Measurements from ENCODE around the gene GPR42. TPM values are rescaled to one million over a fixed set of nuclear protein-coding genes. Genes with fewer than 3 reads are reported as not detected.

GPR42 gene
- total and polyA plus RNA-seq, 10 of the 15 experiments (the other 5 are each of a cell fraction or from before 2014, with no cell fraction given): 0.13 TPM; not detected in 9

DNA sequence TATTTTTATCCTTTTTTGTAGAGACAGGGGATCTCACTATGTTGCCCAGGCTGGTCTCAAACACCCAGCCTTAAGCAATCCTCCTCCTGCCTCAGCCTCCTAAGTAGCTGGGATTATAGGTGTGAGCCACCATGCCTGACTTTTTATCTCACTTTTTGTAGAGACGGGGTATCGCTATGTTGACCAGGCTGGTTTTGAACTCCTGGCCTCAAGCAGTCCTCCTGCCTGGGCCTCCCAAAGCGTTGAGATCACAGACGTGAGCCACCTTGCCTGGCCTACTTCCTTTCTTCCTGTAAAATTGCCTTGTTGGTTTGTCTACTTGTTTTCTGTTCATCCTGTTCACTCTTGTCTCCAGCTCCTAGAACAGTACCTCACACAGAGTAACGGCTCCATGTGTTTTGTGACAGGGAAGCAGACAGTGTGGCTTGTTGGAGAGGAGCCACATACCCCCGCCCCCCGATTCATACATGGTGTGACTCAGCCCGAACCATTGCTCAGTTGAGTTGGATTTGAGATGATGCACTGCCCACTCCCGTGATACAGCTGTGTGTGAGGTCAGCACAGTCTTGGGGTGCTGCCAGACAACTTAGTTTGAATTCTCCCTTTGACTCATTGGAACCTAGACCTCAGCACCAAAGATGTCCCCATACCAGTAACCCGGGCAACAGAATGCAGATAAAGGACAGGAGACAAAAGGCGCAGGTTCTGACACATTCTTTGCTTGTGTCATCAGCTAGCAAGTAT, 34.2 kb downstream of the GPR42 start (continued):
- TF ChIP-seq ZNF207 (IDR thresholded peaks at IDR 0.05; ENCODE audit: borderline replicate concordance): no peak
- TF ChIP-seq ASH2L (IDR thresholded peaks at IDR 0.05; ENCODE audit: borderline replicate concordance, low read depth): no peak
- no peak for TF ChIP-seq GABPA (IDR thresholded peaks at IDR 0.05; ENCODE audit: low read depth)
- TF ChIP-seq SUZ12 (IDR thresholded peaks at IDR 0.05; ENCODE audit: unreplicated experiment): no peak
- TF ChIP-seq PAX8 (IDR thresholded peaks at IDR 0.05): no peak
- TF ChIP-seq, protein P1, sequence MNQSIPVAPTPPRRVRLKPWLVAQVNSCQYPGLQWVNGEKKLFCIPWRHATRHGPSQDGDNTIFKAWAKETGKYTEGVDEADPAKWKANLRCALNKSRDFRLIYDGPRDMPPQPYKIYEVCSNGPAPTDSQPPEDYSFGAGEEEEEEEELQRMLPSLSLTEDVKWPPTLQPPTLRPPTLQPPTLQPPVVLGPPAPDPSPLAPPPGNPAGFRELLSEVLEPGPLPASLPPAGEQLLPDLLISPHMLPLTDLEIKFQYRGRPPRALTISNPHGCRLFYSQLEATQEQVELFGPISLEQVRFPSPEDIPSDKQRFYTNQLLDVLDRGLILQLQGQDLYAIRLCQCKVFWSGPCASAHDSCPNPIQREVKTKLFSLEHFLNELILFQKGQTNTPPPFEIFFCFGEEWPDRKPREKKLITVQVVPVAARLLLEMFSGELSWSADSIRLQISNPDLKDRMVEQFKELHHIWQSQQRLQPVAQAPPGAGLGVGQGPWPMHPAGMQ (IDR thresholded peaks at IDR 0.05; ENCODE audit: borderline replicate concordance): no peak
- peak; percentile 55 for TF ChIP-seq MEF2B (IDR thresholded peaks at IDR 0.05; ENCODE audit: partially characterized antibody, poor library complexity, severe bottlenecking)
- TF ChIP-seq, protein P2, sequence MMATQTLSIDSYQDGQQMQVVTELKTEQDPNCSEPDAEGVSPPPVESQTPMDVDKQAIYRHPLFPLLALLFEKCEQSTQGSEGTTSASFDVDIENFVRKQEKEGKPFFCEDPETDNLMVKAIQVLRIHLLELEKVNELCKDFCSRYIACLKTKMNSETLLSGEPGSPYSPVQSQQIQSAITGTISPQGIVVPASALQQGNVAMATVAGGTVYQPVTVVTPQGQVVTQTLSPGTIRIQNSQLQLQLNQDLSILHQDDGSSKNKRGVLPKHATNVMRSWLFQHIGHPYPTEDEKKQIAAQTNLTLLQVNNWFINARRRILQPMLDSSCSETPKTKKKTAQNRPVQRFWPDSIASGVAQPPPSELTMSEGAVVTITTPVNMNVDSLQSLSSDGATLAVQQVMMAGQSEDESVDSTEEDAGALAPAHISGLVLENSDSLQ (IDR thresholded peaks at IDR 0.05): peak; percentile 64; the same call in 1 of the 2 replicates
- TF ChIP-seq, protein P3, sequence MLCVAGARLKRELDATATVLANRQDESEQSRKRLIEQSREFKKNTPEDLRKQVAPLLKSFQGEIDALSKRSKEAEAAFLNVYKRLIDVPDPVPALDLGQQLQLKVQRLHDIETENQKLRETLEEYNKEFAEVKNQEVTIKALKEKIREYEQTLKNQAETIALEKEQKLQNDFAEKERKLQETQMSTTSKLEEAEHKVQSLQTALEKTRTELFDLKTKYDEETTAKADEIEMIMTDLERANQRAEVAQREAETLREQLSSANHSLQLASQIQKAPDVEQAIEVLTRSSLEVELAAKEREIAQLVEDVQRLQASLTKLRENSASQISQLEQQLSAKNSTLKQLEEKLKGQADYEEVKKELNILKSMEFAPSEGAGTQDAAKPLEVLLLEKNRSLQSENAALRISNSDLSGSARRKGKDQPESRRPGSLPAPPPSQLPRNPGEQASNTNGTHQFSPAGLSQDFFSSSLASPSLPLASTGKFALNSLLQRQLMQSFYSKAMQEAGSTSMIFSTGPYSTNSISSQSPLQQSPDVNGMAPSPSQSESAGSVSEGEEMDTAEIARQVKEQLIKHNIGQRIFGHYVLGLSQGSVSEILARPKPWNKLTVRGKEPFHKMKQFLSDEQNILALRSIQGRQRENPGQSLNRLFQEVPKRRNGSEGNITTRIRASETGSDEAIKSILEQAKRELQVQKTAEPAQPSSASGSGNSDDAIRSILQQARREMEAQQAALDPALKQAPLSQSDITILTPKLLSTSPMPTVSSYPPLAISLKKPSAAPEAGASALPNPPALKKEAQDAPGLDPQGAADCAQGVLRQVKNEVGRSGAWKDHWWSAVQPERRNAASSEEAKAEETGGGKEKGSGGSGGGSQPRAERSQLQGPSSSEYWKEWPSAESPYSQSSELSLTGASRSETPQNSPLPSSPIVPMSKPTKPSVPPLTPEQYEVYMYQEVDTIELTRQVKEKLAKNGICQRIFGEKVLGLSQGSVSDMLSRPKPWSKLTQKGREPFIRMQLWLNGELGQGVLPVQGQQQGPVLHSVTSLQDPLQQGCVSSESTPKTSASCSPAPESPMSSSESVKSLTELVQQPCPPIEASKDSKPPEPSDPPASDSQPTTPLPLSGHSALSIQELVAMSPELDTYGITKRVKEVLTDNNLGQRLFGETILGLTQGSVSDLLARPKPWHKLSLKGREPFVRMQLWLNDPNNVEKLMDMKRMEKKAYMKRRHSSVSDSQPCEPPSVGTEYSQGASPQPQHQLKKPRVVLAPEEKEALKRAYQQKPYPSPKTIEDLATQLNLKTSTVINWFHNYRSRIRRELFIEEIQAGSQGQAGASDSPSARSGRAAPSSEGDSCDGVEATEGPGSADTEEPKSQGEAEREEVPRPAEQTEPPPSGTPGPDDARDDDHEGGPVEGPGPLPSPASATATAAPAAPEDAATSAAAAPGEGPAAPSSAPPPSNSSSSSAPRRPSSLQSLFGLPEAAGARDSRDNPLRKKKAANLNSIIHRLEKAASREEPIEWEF (IDR thresholded peaks at IDR 0.05; ENCODE audit: insufficient replicate concordance, low read depth, low read length): no peak
- peak; percentile 90 for TF ChIP-seq SMAD1 (IDR thresholded peaks at IDR 0.05; ENCODE audit: low read depth, partially characterized antibody)
- TF ChIP-seq KLF5 (IDR thresholded peaks at IDR 0.05; ENCODE audit: partially characterized antibody): no peak
- TF ChIP-seq SREBF2 (IDR thresholded peaks at IDR 0.05; ENCODE audit: low read length): no peak
- no peak for TF ChIP-seq SRF (IDR thresholded peaks at IDR 0.05; ENCODE audit: low read depth in 2 of 2, low read length in 2 of 2)
- TF ChIP-seq, protein P4, sequence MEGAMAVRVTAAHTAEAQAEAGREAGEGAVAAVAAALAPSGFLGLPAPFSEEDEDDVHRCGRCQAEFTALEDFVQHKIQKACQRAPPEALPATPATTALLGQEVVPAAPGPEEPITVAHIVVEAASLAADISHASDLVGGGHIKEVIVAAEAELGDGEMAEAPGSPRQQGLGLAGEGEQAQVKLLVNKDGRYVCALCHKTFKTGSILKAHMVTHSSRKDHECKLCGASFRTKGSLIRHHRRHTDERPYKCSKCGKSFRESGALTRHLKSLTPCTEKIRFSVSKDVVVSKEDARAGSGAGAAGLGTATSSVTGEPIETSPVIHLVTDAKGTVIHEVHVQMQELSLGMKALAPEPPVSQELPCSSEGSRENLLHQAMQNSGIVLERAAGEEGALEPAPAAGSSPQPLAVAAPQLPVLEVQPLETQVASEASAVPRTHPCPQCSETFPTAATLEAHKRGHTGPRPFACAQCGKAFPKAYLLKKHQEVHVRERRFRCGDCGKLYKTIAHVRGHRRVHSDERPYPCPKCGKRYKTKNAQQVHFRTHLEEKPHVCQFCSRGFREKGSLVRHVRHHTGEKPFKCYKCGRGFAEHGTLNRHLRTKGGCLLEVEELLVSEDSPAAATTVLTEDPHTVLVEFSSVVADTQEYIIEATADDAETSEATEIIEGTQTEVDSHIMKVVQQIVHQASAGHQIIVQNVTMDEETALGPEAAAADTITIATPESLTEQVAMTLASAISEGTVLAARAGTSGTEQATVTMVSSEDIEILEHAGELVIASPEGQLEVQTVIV (IDR thresholded peaks at IDR 0.05; ENCODE audit: borderline replicate concordance, partially characterized antibody): no peak
- TF ChIP-seq KAT2A (conservative IDR thresholded peaks at IDR 0.05; ENCODE audit: control insufficient read depth, low read depth, low read length): no peak
- TF ChIP-seq RELA (IDR thresholded peaks at IDR 0.05; ENCODE audit: borderline replicate concordance, partially characterized antibody): peak; percentile 38
- TF ChIP-seq, protein P5, sequence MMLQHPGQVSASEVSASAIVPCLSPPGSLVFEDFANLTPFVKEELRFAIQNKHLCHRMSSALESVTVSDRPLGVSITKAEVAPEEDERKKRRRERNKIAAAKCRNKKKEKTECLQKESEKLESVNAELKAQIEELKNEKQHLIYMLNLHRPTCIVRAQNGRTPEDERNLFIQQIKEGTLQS (IDR thresholded peaks at IDR 0.05; ENCODE audit: borderline replicate concordance, extremely low read depth, low read depth, low read length): no peak
- TF ChIP-seq EGR1 (IDR thresholded peaks at IDR 0.05; ENCODE audit: borderline replicate concordance in 1 of 2, low read depth in 2 of 2, low read length in 2 of 2): peak in 1 of 2 experiments; percentile 38; a peak in 1 of 3 replicates

All from GM12878 (cell line).